ENCODE results near the gene NKX2-3.

NKX2-3 gene

GRCh38 chr10:99537989-99538917 is 5.5 kb downstream of the NKX2-3 start:
- FAIRE-seq (no peak), DNase-seq (ENCODE audit: low spot score) (no peak)

GRCh38 chr10:99539120-99539519 is 6.4 kb downstream of the NKX2-3 start:
- no peak for DNase-seq (ENCODE audit: low spot score)
- no peak for FAIRE-seq

GRCh38 chr10:99539820-99540219 is 7.1 kb downstream of the NKX2-3 start:
- DNase-seq (ENCODE audit: low spot score) (no peak), FAIRE-seq (no peak)

GRCh38 chr10:99540306-99540656 is 7.5 kb downstream of the NKX2-3 start:
- DNase-seq (ENCODE audit: low spot score) (no peak), FAIRE-seq (no peak)

GRCh38 chr10:99540657-99541531 is 8.2 kb downstream of the NKX2-3 start:
- DNase-seq (ENCODE audit: low spot score), result no peak

GRCh38 chr10:99544322-99544721 is 11.6 kb downstream of the NKX2-3 start:
- DNase-seq (ENCODE audit: low spot score) (no peak), FAIRE-seq (no peak)

More at GRCh38 chr10:99540657-99541531, 8.2 kb downstream of the NKX2-3 start:
- FAIRE-seq, result no peak

GRCh38 chr10:99548041-99548530 is 15.3 kb downstream of the NKX2-3 start:
- no peak for FAIRE-seq

GRCh38 chr10:99551158-99551557 is 18.4 kb downstream of the NKX2-3 start:
- DNase-seq (ENCODE audit: low spot score) (no peak), FAIRE-seq (no peak)

More at GRCh38 chr10:99548041-99548530, 15.3 kb downstream of the NKX2-3 start:
- DNase-seq (ENCODE audit: low spot score), result no peak

GRCh38 chr10:99551616-99552015 is 18.9 kb downstream of the NKX2-3 start:
- DNase-seq (ENCODE audit: low spot score), result no peak
- no peak for FAIRE-seq

GRCh38 chr10:99555371-99555770 is 22.6 kb downstream of the NKX2-3 start:
- no peak for FAIRE-seq
- no peak for DNase-seq (ENCODE audit: low spot score)

GRCh38 chr10:99555825-99556523 is 23.2 kb downstream of the NKX2-3 start:
- no peak for DNase-seq (ENCODE audit: low spot score)
- FAIRE-seq, result no peak

- FAIRE-seq (no peak), DNase-seq (ENCODE audit: low spot score) (no peak)
Observed at GRCh38 chr10:99557044-99557443, 24.3 kb downstream of the NKX2-3 start.

GRCh38 chr10:99558708-99559107 is 26.0 kb downstream of the NKX2-3 start:
- FAIRE-seq, result no peak
- DNase-seq (ENCODE audit: low spot score), result no peak

- DNase-seq (ENCODE audit: low spot score) (peak; percentile 45), FAIRE-seq (no peak)
Observed at GRCh38 chr10:99560277-99561126, 27.8 kb downstream of the NKX2-3 start.

- no peak for FAIRE-seq
- DNase-seq (ENCODE audit: low spot score), result no peak
Observed at GRCh38 chr10:99562631-99563030, 29.9 kb downstream of the NKX2-3 start.

- DNase-seq (ENCODE audit: low spot score) (no peak), FAIRE-seq (no peak)
Observed at GRCh38 chr10:99564361-99564760, 31.6 kb downstream of the NKX2-3 start.

GRCh38 chr10:99565166-99565565 is 32.4 kb downstream of the NKX2-3 start:
- FAIRE-seq, result no peak
- no peak for DNase-seq (ENCODE audit: low spot score)

- no peak for FAIRE-seq
Observed at GRCh38 chr10:99569253-99569939, 36.7 kb downstream of the NKX2-3 start.

GRCh38 chr10:99569961-99570360 is 37.2 kb downstream of the NKX2-3 start:
- FAIRE-seq, result no peak
- no peak for DNase-seq (ENCODE audit: low spot score)

More at GRCh38 chr10:99569253-99569939, 36.7 kb downstream of the NKX2-3 start:
- DNase-seq (ENCODE audit: low spot score), result no peak

- DNase-seq (ENCODE audit: low spot score) (no peak), FAIRE-seq (no peak)
Observed at GRCh38 chr10:99571816-99572215, 39.1 kb downstream of the NKX2-3 start.

Measured in RCC 7860 (cell line).